Activated T-cell treated with anti-CD3 and anti-CD28 coated beads, Interleukin-2, amount 50 U/mL, for 1 hour (primary cell): ENCODE data around the gene RITA1.

ENCODE experiments used
- DNase-seq: peaks from one replicate; pipeline ENCODE4 v3.0.0-alpha.2; 2020

Gene RITA1

GRCh38 chr12:113232089-113232839 lies 46.7 kb downstream of the RITA1 start:
- DNase-seq: no peak

- peak; percentile 77 for DNase-seq
Measured at GRCh38 chr12:113232840-113233585, 47.5 kb downstream of the RITA1 start.

GRCh38 chr12:113233967-113234366 lies 48.4 kb downstream of the RITA1 start:
- DNase-seq: no peak

- DNase-seq: no peak
Measured at GRCh38 chr12:113234483-113234882, 49.0 kb downstream of the RITA1 start.

- DNase-seq: no peak
Measured at GRCh38 chr12:113235976-113236375, 50.5 kb downstream of the RITA1 start.

- DNase-seq: no peak
Measured at GRCh38 chr12:113236539-113237399, 51.2 kb downstream of the RITA1 start.

- no peak for DNase-seq
Measured at GRCh38 chr12:113237748-113238147, 52.2 kb downstream of the RITA1 start.

- DNase-seq: no peak
Measured at GRCh38 chr12:113238309-113238708, 52.8 kb downstream of the RITA1 start.

GRCh38 chr12:113239288-113239771 lies 53.8 kb downstream of the RITA1 start:
- no peak for DNase-seq

GRCh38 chr12:113239811-113240331 lies 54.4 kb downstream of the RITA1 start:
- DNase-seq: no peak

- DNase-seq: no peak
Measured at GRCh38 chr12:113240395-113240794, 54.9 kb downstream of the RITA1 start.

- no peak for DNase-seq
Measured at GRCh38 chr12:113241191-113242025, 55.9 kb downstream of the RITA1 start.
